ENCODE measurements around the gene NOS3. TPM values are rescaled to one million over a fixed set of nuclear protein-coding genes. Genes with fewer than 3 reads are reported as not detected.
"Not testable (repeated sequence)": the region's sequence is repeated elsewhere in the genome, so short reads cannot be mapped to it uniquely, and the experiment has no call there.

Gene NOS3
- total RNA-seq, 1 donor from 2014 or later = 10.9 TPM

- ATAC-seq; DNase-seq; intact Hi-C loops (cut with micrococcal nuclease): not testable (repeated sequence)
Measured at GRCh38 chr7:151043449-151043848, 52.6 kb downstream of the NOS3 start.

DNA sequence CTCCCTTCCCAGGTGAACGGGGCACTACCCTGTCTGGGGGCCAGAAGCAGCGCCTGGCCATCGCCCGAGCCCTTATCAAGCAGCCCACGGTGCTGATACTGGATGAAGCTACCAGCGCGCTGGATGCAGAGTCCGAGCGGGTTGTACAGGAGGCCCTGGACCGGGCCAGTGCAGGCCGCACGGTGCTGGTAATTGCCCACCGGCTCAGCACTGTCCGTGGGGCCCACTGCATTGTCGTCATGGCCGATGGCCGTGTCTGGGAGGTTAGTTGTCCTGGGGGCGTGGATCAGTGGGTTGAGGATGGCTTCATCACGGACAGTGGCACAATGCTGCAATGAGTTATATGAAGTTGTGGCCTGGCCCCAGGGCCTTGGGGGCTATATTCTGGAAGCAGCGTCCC is 53.1 kb downstream of the NOS3 start:
- intact Hi-C loops (cut with micrococcal nuclease) = no loop called here
- ATAC-seq (no peak), DNase-seq (no peak)

GRCh38 chr7:151045262-151045661 is 54.4 kb downstream of the NOS3 start:
- intact Hi-C loops (cut with micrococcal nuclease) = no loop called here
- DNase-seq (no peak), ATAC-seq (no peak)

DNA sequence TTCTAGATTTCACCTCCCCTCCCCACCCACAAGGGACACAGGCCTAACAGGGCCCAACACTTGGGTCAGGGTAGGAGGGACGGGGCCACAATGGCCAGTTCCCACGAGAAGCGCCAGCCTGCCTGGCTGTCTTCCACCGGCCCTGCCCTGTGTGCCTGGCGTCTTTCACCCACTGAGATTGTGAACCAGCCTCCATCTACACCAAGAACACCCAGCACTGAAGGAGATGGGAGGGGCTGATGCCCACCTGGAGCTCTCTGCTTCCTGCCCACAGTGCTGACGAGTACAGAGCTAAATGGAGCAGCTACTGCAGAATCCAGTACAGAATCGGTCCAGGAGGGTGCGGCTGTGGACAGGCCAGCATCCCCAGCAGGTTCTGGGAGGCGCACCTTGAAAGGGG is 55.1 kb downstream of the NOS3 start:
- intact Hi-C loops (cut with micrococcal nuclease) = no loop called here
- ATAC-seq (no peak), DNase-seq (no peak)

GRCh38 chr7:151046603-151047573 is 56.1 kb downstream of the NOS3 start:
- intact Hi-C loops (cut with micrococcal nuclease) = no loop called here
- DNase-seq (no peak), ATAC-seq (no peak)

GRCh38 chr7:151047976-151048815 is 57.4 kb downstream of the NOS3 start, which contains the start of gene ASIC3:
TSS of gene ASIC3 (plus strand) at chr7:151048531. CDS start at chr7:151048886, 355 bp downstream.
- intact Hi-C loops (cut with micrococcal nuclease) = no loop called here
- DNase-seq (no peak), ATAC-seq (no peak)

DNA sequence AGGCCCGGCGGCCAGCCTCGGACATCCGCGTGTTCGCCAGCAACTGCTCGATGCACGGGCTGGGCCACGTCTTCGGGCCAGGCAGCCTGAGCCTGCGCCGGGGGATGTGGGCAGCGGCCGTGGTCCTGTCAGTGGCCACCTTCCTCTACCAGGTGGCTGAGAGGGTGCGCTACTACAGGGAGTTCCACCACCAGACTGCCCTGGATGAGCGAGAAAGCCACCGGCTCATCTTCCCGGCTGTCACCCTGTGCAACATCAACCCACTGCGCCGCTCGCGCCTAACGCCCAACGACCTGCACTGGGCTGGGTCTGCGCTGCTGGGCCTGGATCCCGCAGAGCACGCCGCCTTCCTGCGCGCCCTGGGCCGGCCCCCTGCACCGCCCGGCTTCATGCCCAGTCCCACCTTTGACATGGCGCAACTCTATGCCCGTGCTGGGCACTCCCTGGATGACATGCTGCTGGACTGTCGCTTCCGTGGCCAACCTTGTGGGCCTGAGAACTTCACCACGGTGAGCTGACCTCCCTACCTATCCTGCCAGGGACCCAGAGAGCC is 58.2 kb downstream of the NOS3 start:
- DNase-seq = no peak
- no peak for ATAC-seq
- intact Hi-C loops (cut with micrococcal nuclease) = no loop called here

- peak; percentile 78 for DNase-seq
- intact Hi-C loops (cut with micrococcal nuclease) = no loop called here
- peak; percentile 73 for ATAC-seq
Measured at GRCh38 chr7:151051108-151051507, 60.3 kb downstream of the NOS3 start.

- ATAC-seq (no peak), DNase-seq (no peak)
- intact Hi-C loops (cut with micrococcal nuclease) = no loop called here
Measured at GRCh38 chr7:151053096-151053495, 62.3 kb downstream of the NOS3 start.

GRCh38 chr7:151053751-151054150 is 62.9 kb downstream of the NOS3 start:
- DNase-seq (no peak), ATAC-seq (no peak)
- intact Hi-C loops (cut with micrococcal nuclease) = no loop called here

DNA sequence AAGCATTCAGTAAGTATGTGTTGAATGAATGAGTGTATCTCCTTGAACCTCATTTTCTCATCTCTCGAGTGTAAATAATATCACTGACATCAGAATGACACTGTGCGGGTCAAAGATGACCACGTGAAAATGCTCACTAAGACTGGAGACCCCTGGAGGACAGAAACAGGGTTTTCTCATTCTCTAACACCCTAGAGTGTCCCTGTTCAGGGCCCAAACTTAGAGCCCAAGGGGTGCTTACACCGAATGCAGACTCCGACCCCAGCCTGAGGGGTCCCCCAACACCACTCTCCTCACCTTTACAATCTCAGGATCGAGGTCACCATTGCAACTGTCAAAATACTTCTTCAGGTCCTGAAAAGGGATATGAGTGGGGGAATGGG is 65.5 kb downstream of the NOS3 start:
- intact Hi-C loops (cut with micrococcal nuclease) = no loop called here
- ATAC-seq (no peak), DNase-seq (no peak)

DNA sequence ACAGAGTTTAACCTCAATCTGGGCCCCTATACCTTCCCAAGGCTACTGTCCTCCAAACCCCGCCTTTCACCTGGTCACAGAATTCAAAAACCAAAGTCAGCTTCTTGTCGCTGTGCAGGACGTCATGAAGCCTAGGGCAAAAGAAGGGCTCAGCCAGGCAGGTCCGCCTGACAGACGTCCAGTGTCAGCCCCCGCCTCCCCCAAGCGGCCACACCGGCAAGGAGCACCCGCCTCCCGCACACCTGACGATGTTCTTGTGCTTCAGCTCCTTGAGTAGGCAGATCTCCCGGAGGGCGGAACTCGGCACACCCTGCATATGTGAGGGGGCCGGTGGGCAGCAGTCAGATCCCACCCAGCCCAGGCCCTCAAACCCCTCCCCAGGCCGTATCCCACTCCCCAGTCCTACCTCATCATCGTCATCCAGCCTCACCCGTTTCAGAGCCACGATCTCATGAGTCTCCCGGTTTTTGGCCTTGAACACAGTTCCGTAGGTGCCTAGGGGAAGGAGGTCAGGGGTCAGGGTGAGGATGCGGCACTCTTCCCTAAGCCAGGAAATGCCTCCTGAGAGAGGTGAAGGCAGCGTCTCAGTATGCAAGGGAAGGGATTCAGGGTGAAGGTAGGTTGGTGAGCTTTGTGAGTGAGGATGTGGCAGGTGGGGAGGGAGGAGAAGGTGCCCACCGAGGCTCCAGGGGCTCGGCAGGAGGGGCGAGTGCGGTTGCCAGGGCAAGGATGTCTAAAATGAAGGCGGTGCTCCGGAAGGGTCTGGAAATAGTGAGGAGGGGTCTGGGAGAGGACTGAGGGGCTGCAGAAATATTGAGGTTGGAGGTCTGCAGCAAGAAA is 66.1 kb downstream of the NOS3 start:
- intact Hi-C loops (cut with micrococcal nuclease) = no loop called here
- DNase-seq (no peak), ATAC-seq (no peak)

DNA sequence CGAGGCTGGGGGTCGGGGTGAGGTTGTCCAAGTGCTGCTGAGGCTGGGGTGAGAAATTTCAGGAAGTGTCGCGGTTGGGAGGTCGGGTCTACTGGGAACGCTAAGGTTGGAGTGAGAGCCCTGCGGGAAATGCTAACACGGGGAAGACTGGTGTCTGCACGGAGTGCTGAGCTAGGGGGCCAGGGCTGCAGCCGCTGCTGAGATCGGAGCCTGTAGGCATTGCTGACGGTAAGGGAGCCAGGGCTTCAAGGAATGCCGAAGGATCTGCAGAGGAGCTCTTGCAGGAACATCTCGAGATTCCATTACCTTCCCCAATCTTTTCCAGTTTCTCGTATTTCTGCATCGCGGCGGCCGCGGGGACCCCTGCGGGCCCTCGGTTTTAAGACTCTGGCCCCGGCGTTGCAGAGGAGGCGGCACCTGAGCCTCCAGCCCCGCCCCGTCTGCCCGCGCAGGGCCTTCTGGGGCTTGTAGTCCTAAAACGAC is 66.7 kb downstream of the NOS3 start, which contains the start of gene CDK5:
Gene CDK5 (minus strand): TSS at position 392 of the 483 bp plus-strand sequence. CDS start 49 bp downstream, at position 343.
- ATAC-seq = peak; percentile 0
- no peak for DNase-seq
- intact Hi-C loops (cut with micrococcal nuclease) = no loop called here

- intact Hi-C loops (cut with micrococcal nuclease) = no loop called here
- ATAC-seq (peak; percentile 85), DNase-seq (peak; percentile 99)
Measured at GRCh38 chr7:151057989-151058780, 67.4 kb downstream of the NOS3 start.

- ATAC-seq (no peak), DNase-seq (no peak)
- intact Hi-C loops (cut with micrococcal nuclease) = no loop called here
Measured at GRCh38 chr7:151058781-151059366, 68.1 kb downstream of the NOS3 start.

GRCh38 chr7:151059367-151060112 is 68.7 kb downstream of the NOS3 start, which contains the start of gene SLC4A2:
TSS of gene SLC4A2 (plus strand) at chr7:151059589. CDS start at chr7:151061988, 2,399 bp downstream.
- intact Hi-C loops (cut with micrococcal nuclease) = no loop called here
- peak; percentile 92 for DNase-seq
- ATAC-seq = peak; percentile 69

DNA sequence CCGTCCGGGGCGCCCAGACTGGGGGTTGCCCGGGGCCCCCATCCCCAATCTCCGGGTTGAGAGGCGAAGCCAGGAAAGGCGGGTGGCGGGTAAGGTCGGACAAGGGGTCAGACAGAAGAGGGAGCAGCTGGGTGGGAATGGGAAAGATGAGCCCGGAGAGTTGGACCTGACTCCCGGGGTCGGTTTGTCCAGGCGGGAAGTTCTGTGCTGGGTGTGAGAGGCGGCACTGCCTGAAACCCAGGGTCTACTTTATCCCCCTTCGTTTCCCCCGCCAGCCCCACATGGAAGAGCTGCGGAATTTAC is 69.2 kb downstream of the NOS3 start:
- no peak for ATAC-seq

More for the DNA sequence above, 69.2 kb downstream of the NOS3 start:
- intact Hi-C loops (cut with micrococcal nuclease) = no loop called here
- no peak for DNase-seq

Data from left ventricle myocardium superior (tissue), 1 donor.